Mesenchymal stem cell (in vitro differentiated cells and primary cell): ENCODE results near the gene PDE7B.

ENCODE experiments used
- DNase-seq: peaks from one replicate; pipeline ENCODE4 v3.0.0-alpha.2; 2013
- H2AFZ ChIP-seq: one replicate; pipeline ENCODE4 v1.6.1; 2013; ENCODE audit warnings: low read depth, mild to moderate bottlenecking, control low read depth, inconsistent platforms, low read length, moderate library complexity
- H2AK5ac ChIP-seq: 2 replicates; pipeline ENCODE4 v1.6.1; 2013; ENCODE audit warnings: low read length, moderate library complexity, mild to moderate bottlenecking, inconsistent platforms; ENCODE audit not compliant: severe bottlenecking
- H2BK120ac ChIP-seq: one replicate; pipeline ENCODE4 v1.6.1; 2013; ENCODE audit warnings: low read depth, mild to moderate bottlenecking, inconsistent platforms, low read length, moderate library complexity
- H2BK12ac ChIP-seq, 2 experiments: one replicate each; pipeline ENCODE4 v1.6.1; 2013; ENCODE audit warnings: inconsistent platforms in 2 of 2, low read length in 2 of 2, mild to moderate bottlenecking in 2 of 2, moderate library complexity in 2 of 2, control low read depth in 1 of 2
- H2BK15ac ChIP-seq: one replicate; pipeline ENCODE4 v1.6.1; 2013; ENCODE audit warnings: mild to moderate bottlenecking, low read depth, inconsistent platforms; ENCODE audit not compliant: poor library complexity, severe bottlenecking
- H2BK5ac ChIP-seq: 2 replicates; pipeline ENCODE4 v1.6.1; 2013; ENCODE audit warnings: low read depth, mild to moderate bottlenecking, low read length, control low read depth, inconsistent platforms; ENCODE audit not compliant: poor library complexity, severe bottlenecking
- H3K14ac ChIP-seq, 2 experiments: one replicate each; pipeline ENCODE4 v1.6.1; 2013; ENCODE audit warnings: inconsistent platforms in 2 of 2, low read length in 2 of 2, control low read depth in 1 of 2, mild to moderate bottlenecking in 1 of 2, moderate library complexity in 1 of 2
- H3K18ac ChIP-seq, 2 experiments: one replicate each; pipeline ENCODE4 v1.6.1; 2013; ENCODE audit warnings: inconsistent platforms in 2 of 2, low read length in 2 of 2, control low read depth in 1 of 2, low read depth in 1 of 2, mild to moderate bottlenecking in 1 of 2
- H3K23ac ChIP-seq, 2 experiments: one replicate each; pipeline ENCODE4 v1.6.1; 2013; ENCODE audit warnings: inconsistent platforms in 2 of 2, low read length in 2 of 2, mild to moderate bottlenecking in 2 of 2, moderate library complexity in 2 of 2, control low read depth in 1 of 2
- H3K27ac ChIP-seq: 2 replicates; pipeline ENCODE4 v1.5.1; 2013; ENCODE audit warnings: mild to moderate bottlenecking, moderate library complexity, low read length, control low read depth, inconsistent platforms; ENCODE audit not compliant: poor library complexity, severe bottlenecking
- H3K27me3 ChIP-seq, 2 experiments: 2 replicates each; pipeline versions ENCODE4 v1.6.1 to v1.7.0; 2013; ENCODE audit warnings: low read length in 2 of 2, mild to moderate bottlenecking in 2 of 2, moderate library complexity in 2 of 2, control low read depth in 1 of 2, inconsistent platforms in 1 of 2; ENCODE audit not compliant: control insufficient read depth in 1 of 2, insufficient read depth in 1 of 2
- H3K36me3 ChIP-seq, 2 experiments: 2 replicates each; pipeline versions ENCODE4 v1.6.1 to v1.7.0; 2013; ENCODE audit warnings: low read length in 2 of 2, control low read depth in 1 of 2, inconsistent platforms in 1 of 2, low read depth in 1 of 2, mild to moderate bottlenecking in 1 of 2; ENCODE audit not compliant: insufficient read depth in 2 of 2, control insufficient read depth in 1 of 2
- H3K4ac ChIP-seq, 2 experiments: one replicate each; pipeline ENCODE4 v1.6.1; 2013; ENCODE audit warnings: inconsistent platforms in 2 of 2, low read length in 2 of 2, mild to moderate bottlenecking in 2 of 2, moderate library complexity in 2 of 2, control low read depth in 1 of 2, low read depth in 1 of 2
- H3K4me1 ChIP-seq: 2 replicates; pipeline ENCODE4 v1.6.1; 2013; ENCODE audit warnings: low read depth, low read length, control low read depth; ENCODE audit not compliant: control insufficient read depth, insufficient read depth
- H3K4me2 ChIP-seq: 2 replicates; pipeline ENCODE4 v1.6.1; 2013; ENCODE audit warnings: low read length, mild to moderate bottlenecking, inconsistent platforms; ENCODE audit not compliant: poor library complexity, severe bottlenecking
- H3K4me3 ChIP-seq, 2 experiments: 2 replicates each; pipeline versions ENCODE4 v1.5.1 to v1.7.0; 2013; ENCODE audit warnings: low read length in 2 of 2, mild to moderate bottlenecking in 2 of 2, control low read depth in 1 of 2, low read depth in 1 of 2; ENCODE audit not compliant: insufficient read depth in 1 of 2
- H3K79me1 ChIP-seq: replicated peaks from 2 replicates; pipeline ENCODE4 v1.6.1; 2013; ENCODE audit warnings: mild to moderate bottlenecking, control low read depth, low read length, inconsistent platforms; ENCODE audit not compliant: poor library complexity, severe bottlenecking
- H3K9ac ChIP-seq: 2 replicates; pipeline ENCODE4 v1.7.0; 2013; ENCODE audit warnings: mild to moderate bottlenecking, low read length, moderate library complexity
- H3K9me3 ChIP-seq: 2 replicates; pipeline ENCODE4 v1.7.0; 2013; ENCODE audit warnings: mild to moderate bottlenecking, low read length; ENCODE audit not compliant: control insufficient read depth
- H4K8ac ChIP-seq: one replicate; pipeline ENCODE4 v1.6.1; 2013; ENCODE audit warnings: inconsistent platforms, mild to moderate bottlenecking, low read length, moderate library complexity
- H4K91ac ChIP-seq: one replicate; pipeline ENCODE4 v1.6.1; 2013; ENCODE audit warnings: mild to moderate bottlenecking, low read length, inconsistent platforms
- WGBS: methylation state at CpG from one replicate; pipeline ENCODE4 v1.1.7; 2013; ENCODE audit warnings: mixed read lengths; 5-methylcytosine and 5-hydroxymethylcytosine counted together

PDE7B gene

GRCh38 chr6:136171231-136171630 lies 319.7 kb downstream of the PDE7B start:
- no peak overlapping the region for H3K4me3 ChIP-seq
- H2BK5ac ChIP-seq = no peak overlapping the region
- no peak overlapping the region for H3K9ac ChIP-seq
- 94% methylated on average over 3 of the region's 3 CpGs for whole genome bisulfite sequencing
- H3K4me2 ChIP-seq = no peak overlapping the region
- H2AK5ac ChIP-seq = no peak overlapping the region
- H3K4ac ChIP-seq = no peak overlapping the region
- no peak overlapping the region for H4K91ac ChIP-seq
- no peaks in the 10 kb centered on the region for H3K79me1 ChIP-seq
- H3K23ac ChIP-seq = no peak overlapping the region
- no peak overlapping the region for H3K14ac ChIP-seq
- no peak overlapping the region for H3K18ac ChIP-seq
- no peak overlapping the region for H4K8ac ChIP-seq
- no peak overlapping the region for H3K27ac ChIP-seq
- H2BK12ac ChIP-seq = no peak overlapping the region
- no peaks in the 10 kb centered on the region for H3K27me3 ChIP-seq
- no peak for DNase-seq
- H2AFZ ChIP-seq = no peak overlapping the region
- H3K36me3 ChIP-seq = peaks cover 0 to 83% of the 10 kb centered on the region in 2 experiments
- no peak overlapping the region for H2BK120ac ChIP-seq
- peaks cover 8% of the 10 kb centered on the region for H3K9me3 ChIP-seq
- no peaks in the 10 kb centered on the region for H3K4me1 ChIP-seq
- no peak overlapping the region for H2BK15ac ChIP-seq

- peaks cover 0 to 79% of the 10 kb centered on the region in 2 experiments for H3K36me3 ChIP-seq
- H2AFZ ChIP-seq = peak overlapping the region; percentile 60
- no peaks in the 10 kb centered on the region for H3K27me3 ChIP-seq
- no peak overlapping the region for H3K4me3 ChIP-seq
- no peak overlapping the region for H3K27ac ChIP-seq
- peak overlapping the region; percentile 72 for H4K8ac ChIP-seq
- peaks cover 3% of the 10 kb centered on the region for H3K9me3 ChIP-seq
- no peak overlapping the region for H4K91ac ChIP-seq
- H3K4me1 ChIP-seq = no peaks in the 10 kb centered on the region
- no peak overlapping the region for H3K14ac ChIP-seq
- H3K4me2 ChIP-seq = no peak overlapping the region
- whole genome bisulfite sequencing = 45% methylated on average over 10 of the region's 13 CpGs
- H2BK5ac ChIP-seq = no peak overlapping the region
- H3K79me1 ChIP-seq = no peaks in the 10 kb centered on the region
- H3K9ac ChIP-seq = no peak overlapping the region
- H3K18ac ChIP-seq = peak overlapping the region; percentile 13 to 43
- no peak overlapping the region for H3K23ac ChIP-seq
- no peak overlapping the region for H2BK120ac ChIP-seq
- peak overlapping the region in 1 of 2 experiments; percentile 21 for H2BK12ac ChIP-seq
- H2AK5ac ChIP-seq = no peak overlapping the region
- H2BK15ac ChIP-seq = no peak overlapping the region
- peak; percentile 69 for DNase-seq
- no peak overlapping the region for H3K4ac ChIP-seq
Measured at GRCh38 chr6:136173519-136174507, 322.3 kb downstream of the PDE7B start.

- no peak overlapping the region for H3K4me3 ChIP-seq
Measured at GRCh38 chr6:136174510-136174909, 323.0 kb downstream of the PDE7B start.

GRCh38 chr6:136175873-136176272 lies 324.4 kb downstream of the PDE7B start:
- Histone ChIP-seq H3K4me1 (no peaks in the 10 kb centered on the region), H2BK120ac (no peak overlapping the region), H2AFZ (no peak overlapping the region), H3K27ac (no peak overlapping the region), H3K27me3 (no peaks in the 10 kb centered on the region), H3K4me2 (no peak overlapping the region), H3K23ac (no peak overlapping the region), H3K9me3 (peaks cover 3% of the 10 kb centered on the region), H3K36me3 (peaks cover 0 to 79% of the 10 kb centered on the region in 2 experiments), H3K14ac (no peak overlapping the region), H4K91ac (no peak overlapping the region), H2BK15ac (no peak overlapping the region), H3K9ac (no peak overlapping the region), H2BK12ac (no peak overlapping the region), H3K18ac (no peak overlapping the region), H3K4me3 (no peak overlapping the region), H3K4ac (no peak overlapping the region), H2AK5ac (no peak overlapping the region), H3K79me1 (no peaks in the 10 kb centered on the region), H4K8ac (no peak overlapping the region), H2BK5ac (no peak overlapping the region)
- DNase-seq = no peak
- WGBS = no CpG with 5 or more reads among the region's 1 CpG

More at GRCh38 chr6:136174510-136174909, 323.0 kb downstream of the PDE7B start:
- no peak overlapping the region for H4K91ac ChIP-seq
- no peak overlapping the region for H2AK5ac ChIP-seq
- H3K18ac ChIP-seq = no peak overlapping the region
- H2AFZ ChIP-seq = no peak overlapping the region
- H2BK5ac ChIP-seq = no peak overlapping the region
- no peak overlapping the region for H2BK12ac ChIP-seq
- H3K9ac ChIP-seq = no peak overlapping the region
- H3K23ac ChIP-seq = no peak overlapping the region
- peaks cover 3% of the 10 kb centered on the region for H3K9me3 ChIP-seq
- WGBS = 100% methylated on average over 1 of the region's 2 CpGs
- no peak overlapping the region for H4K8ac ChIP-seq
- H3K4ac ChIP-seq = no peak overlapping the region
- no peak overlapping the region for H3K27ac ChIP-seq
- H3K14ac ChIP-seq = no peak overlapping the region
- peaks cover 0 to 79% of the 10 kb centered on the region in 2 experiments for H3K36me3 ChIP-seq
- no peaks in the 10 kb centered on the region for H3K79me1 ChIP-seq
- no peak for DNase-seq
- H3K27me3 ChIP-seq = no peaks in the 10 kb centered on the region
- no peak overlapping the region for H2BK15ac ChIP-seq
- no peak overlapping the region for H2BK120ac ChIP-seq
- H3K4me2 ChIP-seq = no peak overlapping the region
- H3K4me1 ChIP-seq = no peaks in the 10 kb centered on the region
